ENCODE data around the gene DDX23. TPM values are rescaled to one million over a fixed set of nuclear protein-coding genes. Genes with fewer than 3 reads are reported as not detected.

Gene DDX23
- total RNA-seq, 1 experiment from 2014 or later: 135 TPM

- no peak for DNase-seq (ENCODE audit: low spot score)
- TF ChIP-seq EZH2 (IDR thresholded peaks at IDR 0.05; ENCODE audit: borderline replicate concordance, low read depth, low read length, poor library complexity, severe bottlenecking) (no peak), CTCF (conservative IDR thresholded peaks at IDR 0.05; ENCODE audit: low read depth, low read length) (no peak)
- peaks cover 16% of the 10 kb centered on the region for H3K4me1 ChIP-seq (ENCODE audit: insufficient read depth, low read length, poor library complexity, severe bottlenecking)
- no peaks in the 10 kb centered on the region for H3K36me3 ChIP-seq (ENCODE audit: insufficient read depth, low read length, poor library complexity, severe bottlenecking)
- H3K4me3 ChIP-seq (ENCODE audit: low read depth, low read length, poor library complexity, severe bottlenecking): no peak overlapping the region
- no peaks in the 10 kb centered on the region for H3K27me3 ChIP-seq (replicated peaks; ENCODE audit: insufficient read depth, low read depth, low read length, poor library complexity)
- BruUV-seq (replicated peaks): no TSS peak
- H3K9me3 ChIP-seq (ENCODE audit: low read depth, low read length, poor library complexity, severe bottlenecking): no peaks in the 10 kb centered on the region
- CTCF ChIA-PET: interaction anchor here (0.6 kb wide), 1 partner anchor 1502 kb away, joined by 3 read pairs; no protein-coding TSS in a partner anchor
- intact Hi-C loops (cut with micrococcal nuclease; ENCODE audit: unreplicated experiment): no loop called here
- POLR2A ChIA-PET (ENCODE audit: low non-redundant PET): no interaction called here
- no peak overlapping the region for H3K27ac ChIP-seq (ENCODE audit: low read depth, low read length, poor library complexity, severe bottlenecking)
These were observed 40.4 kb downstream of the DDX23 start for GRCh38 chr12:48811437-48812090.

GRCh38 chr12:48810903-48811431 is 41.0 kb downstream of the DDX23 start:
- Histone ChIP-seq H3K36me3 (ENCODE audit: insufficient read depth, low read length, poor library complexity, severe bottlenecking) (no peaks in the 10 kb centered on the region), H3K27ac (ENCODE audit: low read depth, low read length, poor library complexity, severe bottlenecking) (no peak overlapping the region), H3K4me1 (ENCODE audit: insufficient read depth, low read length, poor library complexity, severe bottlenecking) (peaks cover 12% of the 10 kb centered on the region), H3K4me3 (ENCODE audit: low read depth, low read length, poor library complexity, severe bottlenecking) (no peak overlapping the region), H3K9me3 (ENCODE audit: low read depth, low read length, poor library complexity, severe bottlenecking) (no peaks in the 10 kb centered on the region), H3K27me3 (replicated peaks; ENCODE audit: insufficient read depth, low read depth, low read length, poor library complexity) (no peaks in the 10 kb centered on the region)
- CTCF ChIA-PET: interaction anchor here (0.6 kb wide), 1 partner anchor 1503 kb away, joined by 3 read pairs; no protein-coding TSS in a partner anchor
- intact Hi-C loops (cut with micrococcal nuclease; ENCODE audit: unreplicated experiment): no loop called here
- POLR2A ChIA-PET (ENCODE audit: low non-redundant PET): no interaction called here
- no TSS peak for BruUV-seq (replicated peaks)
- TF ChIP-seq EZH2 (IDR thresholded peaks at IDR 0.05; ENCODE audit: borderline replicate concordance, low read depth, low read length, poor library complexity, severe bottlenecking): no peak
- TF ChIP-seq CTCF (conservative IDR thresholded peaks at IDR 0.05; ENCODE audit: low read depth, low read length): no peak
- DNase-seq (ENCODE audit: low spot score): no peak

GRCh38 chr12:48807981-48808380 is 44.0 kb downstream of the DDX23 start:
- no peak overlapping the region for H3K4me3 ChIP-seq (ENCODE audit: low read depth, low read length, poor library complexity, severe bottlenecking)
- no peaks in the 10 kb centered on the region for H3K4me1 ChIP-seq (ENCODE audit: insufficient read depth, low read length, poor library complexity, severe bottlenecking)
- POLR2A ChIA-PET (ENCODE audit: low non-redundant PET): no interaction called here
- no TSS peak for BruUV-seq (replicated peaks)
- intact Hi-C loops (cut with micrococcal nuclease; ENCODE audit: unreplicated experiment): no loop called here
- TF ChIP-seq CTCF (conservative IDR thresholded peaks at IDR 0.05; ENCODE audit: low read depth, low read length) (no peak), EZH2 (IDR thresholded peaks at IDR 0.05; ENCODE audit: borderline replicate concordance, low read depth, low read length, poor library complexity, severe bottlenecking) (no peak)
- no peaks in the 10 kb centered on the region for H3K36me3 ChIP-seq (ENCODE audit: insufficient read depth, low read length, poor library complexity, severe bottlenecking)
- no peak overlapping the region for H3K27ac ChIP-seq (ENCODE audit: low read depth, low read length, poor library complexity, severe bottlenecking)
- CTCF ChIA-PET: no interaction called here
- H3K27me3 ChIP-seq (replicated peaks; ENCODE audit: insufficient read depth, low read depth, low read length, poor library complexity): no peaks in the 10 kb centered on the region
- DNase-seq (ENCODE audit: low spot score): no peak
- H3K9me3 ChIP-seq (ENCODE audit: low read depth, low read length, poor library complexity, severe bottlenecking): no peaks in the 10 kb centered on the region
